SKM-1 (cell line): Measurements from ENCODE around the gene CCR5AS.

Source experiments
- DNase-seq: peaks from one replicate; lab custom pipeline; 2025; ENCODE audit not compliant: unreplicated experiment; lab: John Stamatoyannopoulos, UW

CCR5AS gene

DNA sequence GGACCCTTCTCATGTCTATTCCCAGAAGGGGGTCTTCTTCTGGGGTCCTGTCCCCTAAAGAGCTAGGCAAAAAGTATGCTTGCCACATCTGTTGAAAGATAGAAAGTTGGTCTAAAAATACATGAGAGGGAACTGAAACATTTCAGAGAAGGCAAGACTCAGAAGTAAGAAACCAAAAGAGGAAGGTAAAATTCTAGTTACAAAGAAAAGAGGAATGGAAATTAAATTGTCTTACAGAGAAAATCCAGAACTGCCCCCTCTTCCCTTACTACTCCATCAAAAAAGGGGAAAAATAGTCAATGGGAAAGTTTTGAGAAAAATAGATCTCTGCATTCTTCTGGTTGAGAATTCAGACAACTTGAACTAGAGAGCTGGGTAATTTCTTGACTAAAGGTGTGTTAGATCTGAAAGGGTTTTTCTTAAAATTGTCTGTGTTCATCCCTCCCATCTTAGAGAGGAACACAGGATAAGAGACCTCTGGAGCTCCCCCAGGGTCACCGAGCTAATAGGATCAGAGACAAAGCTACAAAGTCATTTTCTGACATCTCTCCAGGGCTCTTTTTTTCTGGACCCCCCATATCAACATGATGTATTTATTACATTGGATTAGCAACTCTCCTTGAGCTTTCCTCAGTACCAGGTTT, 85.3 kb downstream of the CCR5AS start:
- peak; percentile 83 for DNase-seq

DNA sequence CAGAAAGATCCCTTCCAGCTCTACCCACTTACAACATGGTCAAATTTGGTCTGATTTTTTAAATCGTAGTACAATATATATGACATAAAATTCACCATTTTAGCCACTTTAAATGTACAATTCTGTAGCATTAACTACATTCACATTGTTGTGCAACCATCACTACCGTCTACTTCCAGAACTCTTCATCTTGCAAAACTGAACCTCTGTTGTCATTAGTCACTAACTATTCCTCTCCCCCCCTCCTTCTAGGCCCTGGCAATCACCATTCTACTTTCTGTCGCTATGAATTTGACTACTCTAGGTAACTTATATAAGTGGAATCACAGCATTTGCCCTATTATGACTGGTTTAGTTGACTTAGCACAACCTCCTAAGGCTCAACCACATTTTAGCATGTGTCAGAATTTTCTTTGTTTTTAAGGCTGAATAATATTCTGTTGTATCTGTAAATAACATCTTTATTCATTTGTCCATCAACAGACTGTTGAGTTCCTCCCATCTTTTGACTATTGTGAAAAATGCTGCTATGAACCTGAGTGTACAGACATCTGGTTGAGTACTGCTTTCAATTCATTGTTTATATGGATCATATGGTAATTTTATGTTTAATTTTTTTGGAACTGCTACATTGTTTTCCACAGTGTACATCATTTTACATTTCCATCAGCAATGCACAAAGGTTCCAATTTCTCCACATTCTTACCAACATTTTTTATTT, 88.5 kb downstream of the CCR5AS start:
- DNase-seq, result peak; percentile 63

DNA sequence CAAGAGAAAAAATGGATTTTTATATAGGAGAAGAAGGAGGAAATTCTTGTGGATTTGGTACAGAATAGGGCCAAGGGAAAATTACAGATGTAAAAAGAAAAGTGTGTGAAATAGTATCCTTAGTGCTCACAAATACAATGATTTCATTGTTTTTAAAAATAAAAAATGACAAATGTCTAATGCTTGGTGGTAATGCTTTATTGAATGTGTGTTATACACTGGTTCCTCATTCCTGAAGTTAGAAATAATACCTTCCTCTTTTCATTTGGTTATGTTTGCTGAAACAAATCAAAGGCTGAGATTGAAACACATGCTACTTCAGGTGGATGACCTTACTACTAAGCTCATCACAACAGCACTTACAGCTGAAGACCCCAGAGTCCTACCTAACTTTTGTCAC, 90.7 kb downstream of the CCR5AS start:
- no peak for DNase-seq

GRCh38 chr3:46314517-46314916, 92.3 kb downstream of the CCR5AS start:
- DNase-seq, result no peak
